DMS53 (cell line): ENCODE measurements around the gene RALGAPA1.

Experiments
- DNase-seq: peaks from one replicate; lab custom pipeline; 2025; lab: John Stamatoyannopoulos, UW

Gene RALGAPA1

DNA sequence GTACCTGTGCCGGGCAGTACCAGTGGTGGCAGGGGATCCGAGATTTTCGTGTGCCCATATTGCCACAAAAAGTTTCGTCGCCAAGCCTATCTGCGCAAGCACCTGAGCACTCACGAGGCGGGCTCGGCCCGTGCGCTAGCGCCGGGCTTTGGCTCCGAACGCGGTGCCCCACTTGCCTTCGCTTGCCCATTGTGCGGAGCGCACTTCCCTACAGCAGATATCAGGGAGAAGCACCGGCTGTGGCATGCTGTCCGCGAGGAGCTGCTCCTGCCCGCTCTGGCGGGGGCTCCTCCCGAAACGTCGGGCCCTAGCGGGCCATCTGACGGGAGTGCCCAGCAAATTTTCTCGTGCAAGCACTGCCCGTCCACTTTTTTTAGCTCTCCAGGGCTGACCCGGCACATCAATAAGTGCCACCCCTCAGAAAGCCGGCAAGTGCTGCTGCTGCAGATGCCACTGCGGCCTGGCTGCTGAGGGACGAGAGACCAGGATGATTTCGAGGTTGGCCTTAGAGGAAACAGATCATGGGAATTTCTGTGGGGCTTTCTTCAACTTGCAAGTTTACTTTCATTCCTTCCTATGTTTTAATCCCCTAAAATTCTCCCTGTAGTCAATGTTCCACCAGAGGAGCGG, 273.5 kb downstream of the RALGAPA1 start:
- peak; percentile 73 for DNase-seq

DNA sequence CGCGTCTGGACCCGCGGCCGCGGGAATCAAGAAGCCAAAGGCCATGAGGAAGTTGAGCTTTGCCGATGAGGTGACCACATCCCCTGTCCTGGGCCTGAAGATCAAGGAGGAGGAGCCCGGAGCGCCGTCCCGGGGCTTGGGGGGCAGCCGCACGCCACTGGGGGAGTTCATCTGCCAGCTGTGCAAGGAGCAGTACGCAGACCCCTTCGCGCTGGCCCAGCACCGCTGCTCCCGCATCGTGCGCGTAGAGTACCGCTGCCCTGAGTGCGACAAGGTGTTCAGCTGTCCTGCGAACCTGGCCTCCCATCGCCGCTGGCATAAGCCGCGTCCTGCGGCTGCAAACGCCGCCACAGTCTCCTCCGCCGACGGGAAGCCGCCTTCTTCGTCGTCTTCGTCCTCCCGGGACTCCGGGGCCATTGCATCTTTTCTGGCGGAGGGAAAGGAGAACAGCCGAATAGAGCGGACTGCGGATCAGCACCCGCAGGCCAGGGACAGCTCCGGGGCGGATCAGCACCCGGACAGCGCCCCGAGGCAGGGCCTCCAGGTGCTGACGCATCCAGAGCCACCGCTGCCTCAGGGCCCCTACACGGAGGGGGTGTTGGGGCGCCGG, 274.1 kb downstream of the RALGAPA1 start:
- DNase-seq, result peak; percentile 80

DNA sequence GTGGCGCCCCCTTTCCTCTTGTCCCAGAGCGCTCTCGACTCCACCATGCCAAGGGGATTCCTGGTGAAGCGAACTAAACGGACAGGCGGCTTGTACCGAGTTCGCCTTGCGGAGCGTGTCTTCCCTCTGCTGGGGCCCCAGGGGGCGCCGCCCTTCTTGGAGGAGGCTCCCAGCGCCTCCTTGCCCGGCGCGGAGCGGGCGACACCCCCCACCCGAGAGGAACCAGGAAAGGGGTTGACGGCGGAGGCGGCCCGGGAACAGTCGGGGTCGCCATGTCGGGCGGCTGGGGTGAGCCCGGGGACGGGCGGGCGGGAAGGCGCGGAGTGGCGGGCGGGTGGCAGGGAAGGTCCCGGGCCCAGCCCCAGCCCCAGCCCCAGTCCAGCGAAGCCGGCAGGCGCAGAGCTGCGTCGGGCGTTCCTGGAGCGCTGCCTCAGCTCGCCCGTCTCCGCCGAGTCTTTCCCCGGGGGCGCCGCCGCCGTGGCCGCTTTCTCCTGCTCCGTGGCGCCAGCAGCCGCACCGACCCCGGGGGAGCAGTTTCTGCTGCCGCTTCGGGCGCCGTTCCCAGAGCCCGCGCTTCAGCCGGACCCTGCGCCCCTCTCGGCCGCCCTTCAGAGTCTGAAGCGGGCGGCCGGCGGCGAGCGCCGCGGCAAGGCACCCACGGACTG, 274.8 kb downstream of the RALGAPA1 start:
- DNase-seq, result peak; percentile 85

DNA sequence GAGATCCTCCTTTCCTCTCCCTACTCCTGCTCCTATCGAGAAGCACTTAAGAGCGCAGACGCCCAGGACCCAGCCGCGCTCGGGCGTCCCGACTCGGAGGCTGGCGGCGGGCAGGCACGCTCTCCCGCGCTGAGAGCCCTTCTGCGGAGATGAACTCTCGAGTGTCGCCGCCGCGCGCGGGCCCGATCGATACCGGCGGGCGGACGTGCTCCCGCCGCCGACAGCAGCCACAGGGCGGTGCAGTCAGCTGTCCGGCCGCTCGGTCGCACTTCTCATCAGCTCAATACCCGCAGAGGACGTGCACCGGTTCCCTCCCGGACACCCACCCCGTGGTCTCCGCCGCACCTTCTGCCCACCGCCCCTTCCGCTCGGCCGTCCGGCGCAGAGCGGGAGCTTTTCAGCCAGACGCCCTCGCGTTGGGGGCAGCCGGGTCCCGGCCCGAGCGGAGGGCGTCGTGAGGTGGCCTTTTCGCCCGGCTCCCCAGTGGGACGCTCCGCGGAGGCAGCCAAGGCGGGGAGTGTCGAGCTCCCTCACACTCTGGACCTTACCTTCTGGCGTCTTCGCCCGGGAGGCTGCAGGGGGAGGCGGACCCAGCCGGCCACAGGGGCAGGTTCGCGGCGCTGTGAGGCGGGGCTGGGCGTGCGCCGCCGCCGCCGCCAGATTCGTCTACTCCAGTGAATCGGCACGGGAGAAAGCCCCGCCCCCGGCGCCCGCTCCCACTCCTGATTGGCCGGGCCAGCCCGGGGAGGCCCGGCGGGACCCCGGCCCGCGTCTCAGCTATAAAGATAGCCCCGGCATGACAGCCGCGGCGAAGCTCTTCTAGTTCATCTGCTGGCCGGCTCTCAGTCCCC, 275.5 kb downstream of the RALGAPA1 start, which contains the start of gene INSM2:
Gene INSM2 (plus strand): TSS at position 808 of the 851 bp plus-strand sequence. CDS start 89 bp downstream, outside the sequence.
- peak; percentile 92 for DNase-seq

DNA sequence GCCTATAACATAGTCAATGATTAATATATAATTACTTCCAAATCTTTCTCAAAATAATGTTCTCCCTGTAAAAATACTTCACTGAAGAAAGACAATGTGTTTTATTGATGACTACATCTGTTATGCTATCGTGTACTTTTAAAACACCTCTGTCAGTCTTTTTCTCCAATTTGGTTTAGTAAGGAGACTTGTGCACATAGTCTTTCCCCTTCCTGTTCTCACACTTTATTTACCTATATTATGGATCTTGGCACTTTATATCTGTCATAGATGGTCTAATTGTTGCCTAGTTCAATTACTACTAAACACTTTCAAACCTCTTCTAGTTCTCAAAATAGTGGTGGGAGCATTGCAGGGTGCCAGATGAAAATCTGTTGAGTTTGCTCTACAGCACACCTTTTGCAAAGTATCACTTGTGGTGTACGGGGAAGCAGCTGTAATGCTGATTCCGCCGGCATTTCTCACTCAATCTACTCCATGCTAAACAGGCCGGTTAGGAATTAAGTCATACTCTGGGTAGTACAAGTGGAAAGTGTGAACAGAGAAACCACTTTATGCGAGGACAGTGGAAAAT, 276.2 kb downstream of the RALGAPA1 start:
- peak; percentile 18 for DNase-seq

DNA sequence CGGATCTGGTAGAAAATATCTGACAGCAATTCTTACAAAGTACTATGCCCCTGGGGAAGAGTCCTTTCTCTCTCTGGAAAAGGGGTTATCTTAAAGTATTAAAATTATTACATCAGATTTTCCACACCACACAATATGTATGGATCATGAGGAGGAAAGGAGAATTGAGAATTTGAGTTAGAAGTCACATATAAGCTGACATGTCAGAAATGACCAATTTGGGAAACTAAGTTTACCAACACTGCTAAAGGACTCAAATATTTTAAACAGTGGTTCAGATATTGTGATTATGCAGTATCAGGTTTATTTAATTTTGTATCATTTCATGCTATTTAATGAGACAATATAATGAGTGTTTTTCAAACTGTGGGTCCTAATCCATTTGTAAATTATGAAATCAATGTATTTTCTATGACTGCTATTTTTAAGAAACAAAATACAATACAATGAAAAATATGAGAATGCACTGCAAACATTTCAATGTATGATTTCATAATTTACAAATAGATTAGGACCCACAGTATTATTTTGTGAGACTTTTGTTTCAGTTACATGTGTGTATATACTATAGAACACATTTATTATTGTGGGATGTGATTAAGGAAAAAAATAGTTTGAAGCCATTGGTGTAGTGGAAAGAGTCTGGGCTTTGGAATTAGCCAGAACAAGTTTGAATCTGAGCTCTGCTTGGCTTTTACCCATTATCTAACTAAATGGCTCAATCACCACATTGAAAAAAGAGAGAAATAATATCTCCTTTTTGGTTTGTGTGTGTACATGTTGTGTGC, 276.9 kb downstream of the RALGAPA1 start:
- DNase-seq, result no peak

DNA sequence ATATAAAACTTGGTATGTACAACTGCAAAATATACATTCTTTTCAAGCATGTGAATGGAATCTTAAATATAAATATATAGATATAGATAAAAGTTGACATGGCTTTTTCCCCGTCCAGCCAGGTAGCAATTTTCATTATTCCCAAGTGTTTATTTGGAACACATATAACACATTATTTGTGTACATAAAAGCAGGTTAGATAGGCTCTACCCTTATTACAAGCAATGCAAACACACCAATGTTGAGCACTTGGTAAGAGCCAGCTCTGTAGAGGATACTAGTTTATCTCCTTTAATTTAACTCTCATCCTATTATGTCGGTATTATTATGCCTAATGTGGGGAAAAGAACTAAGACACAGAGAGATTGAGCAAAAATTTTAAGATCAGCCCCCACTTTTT, 282.1 kb downstream of the RALGAPA1 start:
- peak; percentile 4 for DNase-seq

DNA sequence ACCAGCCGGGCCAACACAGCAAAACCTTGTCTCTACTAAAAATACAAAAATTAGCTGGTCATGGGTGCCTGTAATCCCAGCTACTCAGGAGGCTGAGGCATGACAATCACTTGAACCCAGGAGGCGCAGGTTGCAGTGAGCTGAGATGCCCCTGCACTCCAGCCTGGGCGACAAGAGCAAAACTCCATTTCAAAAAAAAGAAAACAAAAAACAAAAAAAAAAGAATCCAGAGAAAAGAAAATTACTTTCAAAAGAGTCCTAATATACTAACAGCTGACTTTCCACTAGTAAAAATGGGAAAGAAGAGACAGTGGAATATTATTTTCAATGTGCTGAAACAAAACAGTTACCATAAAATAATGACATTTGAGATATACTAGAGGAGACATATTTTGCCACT, 283.4 kb downstream of the RALGAPA1 start:
- no peak for DNase-seq

DNA sequence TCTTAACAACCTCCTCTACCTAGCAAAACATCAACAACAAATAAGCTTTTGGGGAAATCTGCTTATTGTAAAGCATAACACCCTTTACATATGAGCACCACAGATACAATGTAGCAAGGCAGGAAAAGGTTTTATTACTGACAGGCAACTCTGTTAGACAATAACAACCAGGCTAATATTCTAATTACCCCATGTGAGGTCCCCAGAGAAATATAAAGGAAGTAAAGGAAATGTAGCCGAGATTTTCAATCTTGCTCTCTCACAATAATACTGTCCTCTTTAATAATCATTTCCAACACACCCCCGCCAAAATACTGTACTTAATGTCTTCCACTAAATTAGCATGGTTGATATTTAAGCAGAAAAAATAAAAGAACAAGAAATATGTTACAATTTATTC, 289.1 kb downstream of the RALGAPA1 start:
- DNase-seq, result no peak

DNA sequence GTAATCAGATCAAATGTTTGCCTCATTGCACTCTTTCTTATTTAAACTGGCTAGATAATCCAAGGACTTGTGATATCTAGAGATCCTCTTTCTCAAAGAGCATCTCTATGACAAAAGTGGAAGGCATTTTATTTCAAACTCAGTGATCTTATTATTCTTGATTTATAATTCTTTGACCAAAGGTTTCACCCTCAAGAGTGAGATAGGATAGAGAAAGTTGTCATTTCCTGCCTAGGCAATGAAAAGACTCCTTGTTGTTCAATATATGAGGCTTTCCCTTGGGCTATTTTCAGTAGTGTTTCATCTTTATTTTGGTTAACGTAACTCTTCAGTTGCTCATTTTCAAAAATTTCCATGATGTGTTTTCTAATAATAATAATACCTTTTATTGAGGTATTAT, 293.2 kb downstream of the RALGAPA1 start:
- DNase-seq, result no peak

DNA sequence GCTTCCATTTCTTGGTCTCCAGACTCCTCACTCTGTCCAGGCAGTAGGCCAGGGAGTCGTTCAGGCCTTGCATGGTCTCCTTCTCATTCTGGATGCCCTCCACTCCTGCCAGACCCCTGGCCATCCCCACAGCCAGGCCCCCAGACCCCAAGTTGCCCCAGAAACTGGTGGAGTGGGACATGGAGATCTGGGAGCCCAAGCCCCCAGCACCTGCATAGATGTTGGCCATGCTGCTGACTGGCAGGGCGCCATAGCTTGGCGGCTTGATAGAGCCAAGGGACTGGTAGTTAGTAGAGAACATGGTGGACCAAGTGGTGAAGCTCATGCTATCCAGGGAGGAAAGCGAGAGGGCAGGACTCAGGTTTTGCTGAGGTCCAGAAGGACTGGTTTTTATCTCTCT, 296.3 kb downstream of the RALGAPA1 start:
- no peak for DNase-seq

DNA sequence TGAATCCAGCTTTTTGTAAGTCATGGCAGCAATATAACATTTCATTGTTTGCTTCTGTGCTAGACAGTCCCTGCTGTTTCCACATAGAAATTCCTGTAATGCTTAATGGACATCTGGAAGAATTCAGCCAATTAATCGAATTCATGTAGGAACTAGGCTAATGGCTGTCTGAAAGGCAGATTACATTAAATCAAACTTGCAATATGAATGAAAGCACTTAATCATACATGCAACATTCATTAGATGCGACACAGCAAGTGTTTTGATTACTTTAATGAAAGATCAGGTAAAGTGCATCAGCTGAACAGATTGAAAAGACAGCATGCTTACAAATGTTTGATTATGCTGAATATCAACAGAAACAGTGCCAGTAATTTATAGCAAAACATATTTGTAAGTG, 299.2 kb downstream of the RALGAPA1 start:
- no peak for DNase-seq

DNA sequence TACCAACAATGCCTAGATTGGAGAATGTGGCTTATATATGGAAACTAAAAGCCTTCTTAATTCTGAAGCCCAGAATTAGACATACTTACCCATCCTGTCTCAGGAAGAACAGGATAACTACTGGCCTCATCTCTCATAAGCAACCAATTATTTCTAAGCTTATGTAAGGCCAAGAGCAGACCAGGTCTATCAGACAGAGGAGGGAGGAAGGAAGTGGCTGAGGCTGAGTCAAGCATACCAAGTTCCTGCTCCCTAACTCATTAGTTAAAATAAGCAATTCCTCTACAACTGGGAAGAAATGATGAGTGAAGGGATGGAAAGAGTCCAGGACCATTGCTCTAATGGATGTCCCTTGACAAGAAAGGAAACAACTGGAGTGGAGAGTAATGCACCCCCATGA, 302.2 kb downstream of the RALGAPA1 start:
- DNase-seq, result no peak

DNA sequence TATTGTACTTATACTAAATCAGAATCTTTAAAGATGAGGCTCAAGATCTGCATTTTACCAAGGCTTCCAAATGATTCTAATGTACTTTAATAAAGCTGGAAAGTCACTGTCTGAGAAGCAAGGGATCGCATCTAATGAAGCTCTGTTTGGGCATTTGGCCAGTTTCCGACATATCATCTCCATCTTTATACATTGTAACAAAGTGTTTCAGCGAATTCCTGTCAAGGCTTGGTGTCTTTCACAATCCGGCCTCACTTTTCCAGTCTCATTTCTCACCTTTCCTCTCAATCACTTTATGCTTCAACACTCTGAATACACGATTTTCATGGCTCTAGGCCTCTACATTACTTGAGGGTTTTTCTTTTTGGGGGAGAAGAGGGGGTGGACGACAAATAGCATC, 302.6 kb downstream of the RALGAPA1 start:
- no peak for DNase-seq

DNA sequence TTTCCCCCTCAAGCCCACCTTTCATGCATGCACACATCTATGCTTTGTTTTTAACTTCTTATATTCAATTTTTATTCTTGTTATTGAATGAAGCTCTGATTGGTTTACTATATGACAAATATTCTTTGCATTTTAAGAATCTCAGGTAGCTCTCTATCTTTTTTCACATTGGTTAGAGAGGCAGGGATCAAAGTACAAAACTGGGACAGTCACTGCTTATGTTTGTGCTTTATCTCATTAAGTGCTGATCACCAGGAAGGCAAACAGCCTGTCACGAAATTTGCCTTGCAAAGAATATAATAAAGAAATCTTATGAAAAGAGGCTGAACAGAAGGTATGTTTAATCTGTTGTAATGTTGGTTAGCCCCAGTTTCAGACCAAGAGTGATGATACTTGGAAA, 304.8 kb downstream of the RALGAPA1 start:
- DNase-seq, result peak; percentile 61

DNA sequence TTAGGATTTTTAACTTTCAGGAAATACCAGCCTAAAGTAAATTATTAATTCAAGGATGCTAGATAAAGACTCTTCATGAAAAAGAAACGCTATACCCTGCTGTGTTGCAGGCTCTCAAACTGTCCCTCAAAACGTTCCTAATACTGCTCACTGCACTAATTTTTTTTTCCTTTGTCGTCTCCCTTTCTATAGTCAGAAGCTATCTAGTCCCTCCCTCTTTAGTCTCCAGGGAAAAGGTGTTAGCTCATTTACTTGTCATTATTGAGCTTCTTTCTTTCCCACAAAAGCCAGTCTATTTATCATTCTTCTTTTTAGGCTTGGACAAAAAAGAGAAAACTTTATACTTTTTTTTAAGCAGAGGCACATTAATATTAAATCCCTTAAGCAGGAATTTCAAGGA, 305.4 kb downstream of the RALGAPA1 start:
- peak; percentile 48 for DNase-seq

DNA sequence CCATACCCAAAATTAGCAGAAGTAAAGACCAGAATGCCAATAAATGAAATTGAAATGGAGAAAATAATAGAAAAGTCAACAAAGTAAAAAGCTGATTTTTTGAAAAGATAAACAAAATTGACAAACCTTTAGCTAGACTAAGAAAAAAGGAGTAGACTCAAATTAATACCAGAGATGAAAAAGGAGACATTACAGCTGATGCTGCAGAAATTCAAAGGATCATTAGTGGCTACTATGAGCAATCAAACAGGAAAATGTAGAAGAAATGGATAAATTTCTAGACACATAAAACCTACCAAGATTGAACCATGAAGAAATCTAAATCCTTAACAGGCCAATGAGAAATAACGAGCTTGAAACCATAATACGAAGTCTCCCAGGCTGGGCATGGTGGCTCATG, 309.9 kb downstream of the RALGAPA1 start:
- no peak for DNase-seq

DNA sequence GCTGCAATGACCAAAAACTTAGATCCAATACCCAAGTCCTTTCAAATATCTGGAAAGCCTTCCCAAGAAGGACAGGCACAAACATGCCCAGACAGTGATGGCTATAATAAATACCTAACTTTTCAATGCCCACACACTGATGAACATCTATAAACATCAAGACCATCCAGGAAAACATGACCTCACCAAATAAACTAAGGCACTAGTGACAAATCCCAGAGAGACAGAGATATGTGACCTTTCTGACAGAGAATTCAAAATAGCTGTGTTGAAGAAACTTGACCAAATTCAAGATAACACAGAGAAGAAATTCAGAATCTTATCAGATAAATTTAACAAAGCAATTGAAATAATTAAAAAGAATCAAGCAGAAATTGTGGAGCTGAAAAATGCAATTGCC, 313.8 kb downstream of the RALGAPA1 start:
- DNase-seq, result no peak

DNA sequence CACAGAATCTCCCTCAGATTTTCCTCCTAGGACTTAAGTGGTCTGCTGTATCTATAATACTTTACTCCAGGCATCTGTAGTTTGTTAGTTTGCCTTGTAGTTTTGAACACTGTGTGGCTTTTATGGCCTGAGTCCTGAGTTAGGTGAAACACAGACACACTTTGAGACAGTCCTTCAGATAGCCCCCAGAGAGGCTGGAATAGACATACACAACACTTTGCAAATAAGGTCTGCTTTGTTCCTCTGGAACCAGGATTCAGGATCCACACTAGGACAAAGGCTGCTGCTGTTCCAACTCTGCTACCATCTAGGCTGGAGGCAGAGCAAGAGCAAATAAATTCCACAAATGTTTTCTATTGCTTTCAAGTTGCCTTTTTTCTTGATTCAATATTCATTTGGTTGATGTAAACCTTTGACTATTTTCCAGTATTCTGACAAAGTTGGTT, 316.5 kb downstream of the RALGAPA1 start:
- DNase-seq, result no peak
